ENCODE results near the gene EEF1AKMT3. TPM values are rescaled to one million over a fixed set of nuclear protein-coding genes. Genes with fewer than 3 reads are reported as not detected.

EEF1AKMT3 gene
- total RNA-seq, 1 experiment from 2014 or later = 5.0 TPM

DNA sequence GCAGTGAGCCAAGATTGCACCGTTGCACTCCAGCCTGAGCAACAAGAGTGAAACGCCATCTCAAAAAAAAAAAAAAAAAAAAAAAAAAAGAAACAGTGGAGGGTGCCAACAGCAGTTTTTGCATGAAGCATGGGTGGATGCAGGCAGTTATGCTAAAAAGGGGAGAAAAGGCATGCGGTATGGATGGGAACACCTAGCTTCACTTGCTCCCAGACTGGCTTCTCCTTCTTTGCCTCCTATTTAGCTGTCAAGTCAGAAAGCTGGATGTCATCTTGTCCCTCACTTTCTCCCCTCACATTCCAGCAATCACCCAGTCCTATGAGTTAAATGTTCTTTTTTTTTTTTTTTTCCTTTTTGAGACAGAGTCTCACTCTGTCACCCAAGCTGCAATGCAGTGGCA lies 2.6 kb downstream of the EEF1AKMT3 start:
- no peaks in the 10 kb centered on the region for H4K20me1 ChIP-seq (ENCODE audit: insufficient read depth)
- RAD21 ChIA-PET (ENCODE audit: low non-redundant PET in 1 of 2, low total read pairs in 2 of 2, uncharacterized antibody in 2 of 2, unreplicated experiment in 2 of 2) = no interaction called here
- H3K9ac ChIP-seq (ENCODE audit: low read length) = no peak overlapping the region
- peaks cover under 1 to 8% of the 10 kb centered on the region in 2 experiments; a peak in 2 of 4 replicates for H3K36me3 ChIP-seq (ENCODE audit: control insufficient read depth in 1 of 2, insufficient read depth in 2 of 2, low read length in 2 of 2)
- DNase-seq (ENCODE audit: low read depth, low spot score) (no peak), ATAC-seq (no peak)
- no peak overlapping the region for H3K4me2 ChIP-seq (ENCODE audit: low read length)
- no peak overlapping the region for H3K4me3 ChIP-seq (replicated peaks in 1 of 2; ENCODE audit: low read depth in 1 of 2, low read length in 2 of 2)
- peaks cover 5 to 17% of the 10 kb centered on the region in 2 experiments; a peak in 3 of 4 replicates for H3K4me1 ChIP-seq (ENCODE audit: control insufficient read depth in 1 of 2, insufficient read depth in 2 of 2, low read length in 2 of 2)
- TF ChIP-seq, protein P1, sequence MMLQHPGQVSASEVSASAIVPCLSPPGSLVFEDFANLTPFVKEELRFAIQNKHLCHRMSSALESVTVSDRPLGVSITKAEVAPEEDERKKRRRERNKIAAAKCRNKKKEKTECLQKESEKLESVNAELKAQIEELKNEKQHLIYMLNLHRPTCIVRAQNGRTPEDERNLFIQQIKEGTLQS (IDR thresholded peaks at IDR 0.05) = no peak
- no peak for TF ChIP-seq CBX3 (IDR thresholded peaks at IDR 0.05; ENCODE audit: low read depth)
- no peak for TF ChIP-seq ELF1 (IDR thresholded peaks at IDR 0.05; ENCODE audit: borderline replicate concordance, low read depth)
- TF ChIP-seq MAX (IDR thresholded peaks at IDR 0.05) = no peak
- TF ChIP-seq CEBPB (IDR thresholded peaks at IDR 0.05; ENCODE audit: low read depth) = no peak
- no peak for TF ChIP-seq EGR1 (IDR thresholded peaks at IDR 0.05; ENCODE audit: low read depth)
- TF ChIP-seq CTCF (IDR thresholded peaks at IDR 0.05 in 2 of 3, conservative IDR thresholded peaks at IDR 0.05 in 1 of 3; ENCODE audit: borderline replicate concordance in 1 of 3, insufficient read depth in 1 of 3, low read depth in 2 of 3, low read length in 2 of 3) = no peak
- no peak for TF ChIP-seq YY1 (IDR thresholded peaks at IDR 0.05; ENCODE audit: extremely low read depth, insufficient replicate concordance, low read depth, low read length)
- TF ChIP-seq EZH2phosphoT487 (IDR thresholded peaks at IDR 0.05; ENCODE audit: borderline replicate concordance) = no peak
- no peak for TF ChIP-seq POLR2A (IDR thresholded peaks at IDR 0.05; ENCODE audit: borderline replicate concordance, extremely low read depth, insufficient read depth, insufficient read length)
- TF ChIP-seq SRF (IDR thresholded peaks at IDR 0.05; ENCODE audit: low read depth) = no peak
- TF ChIP-seq, protein P2, sequence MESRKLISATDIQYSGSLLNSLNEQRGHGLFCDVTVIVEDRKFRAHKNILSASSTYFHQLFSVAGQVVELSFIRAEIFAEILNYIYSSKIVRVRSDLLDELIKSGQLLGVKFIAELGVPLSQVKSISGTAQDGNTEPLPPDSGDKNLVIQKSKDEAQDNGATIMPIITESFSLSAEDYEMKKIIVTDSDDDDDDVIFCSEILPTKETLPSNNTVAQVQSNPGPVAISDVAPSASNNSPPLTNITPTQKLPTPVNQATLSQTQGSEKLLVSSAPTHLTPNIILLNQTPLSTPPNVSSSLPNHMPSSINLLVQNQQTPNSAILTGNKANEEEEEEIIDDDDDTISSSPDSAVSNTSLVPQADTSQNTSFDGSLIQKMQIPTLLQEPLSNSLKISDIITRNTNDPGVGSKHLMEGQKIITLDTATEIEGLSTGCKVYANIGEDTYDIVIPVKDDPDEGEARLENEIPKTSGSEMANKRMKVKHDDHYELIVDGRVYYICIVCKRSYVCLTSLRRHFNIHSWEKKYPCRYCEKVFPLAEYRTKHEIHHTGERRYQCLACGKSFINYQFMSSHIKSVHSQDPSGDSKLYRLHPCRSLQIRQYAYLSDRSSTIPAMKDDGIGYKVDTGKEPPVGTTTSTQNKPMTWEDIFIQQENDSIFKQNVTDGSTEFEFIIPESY (IDR thresholded peaks at IDR 0.05; ENCODE audit: extremely low read depth, insufficient replicate concordance, low read length) = no peak
- no peak for TF ChIP-seq REST (IDR thresholded peaks at IDR 0.05; ENCODE audit: low read depth)
- no peak for TF ChIP-seq ZFX (IDR thresholded peaks at IDR 0.05)
- TF ChIP-seq EZH2 (IDR thresholded peaks at IDR 0.05) = no peak
- TF ChIP-seq ZNF274 (IDR thresholded peaks at IDR 0.05; ENCODE audit: low read depth, low read length) = no peak
- TF ChIP-seq SIN3A (IDR thresholded peaks at IDR 0.05; ENCODE audit: low read depth) = no peak
- CTCF ChIA-PET = interaction anchor here (0.7 to 1.2 kb wide), 2 partner anchors 28 to 116 kb away, joined by 3 to 4 read pairs; no protein-coding TSS in a partner anchor
- no TSS peak for BruUV-seq (replicated peaks)
- H3K79me2 ChIP-seq (ENCODE audit: insufficient read depth, low read length) = peaks cover 25% of the 10 kb centered on the region
- no peaks in the 10 kb centered on the region for H3K9me2 ChIP-seq (ENCODE audit: insufficient read depth)
- no peaks in the 10 kb centered on the region for H3K27me3 ChIP-seq (ENCODE audit: insufficient read depth, low read length)
- POLR2A ChIA-PET = no interaction called here
- H3K9me3 ChIP-seq (ENCODE audit: control insufficient read depth in 1 of 2, insufficient read depth in 1 of 2, low read depth in 1 of 2, low read length in 2 of 2) = no peaks in the 10 kb centered on the region
- intact Hi-C loops (cut with micrococcal nuclease) = no loop called here
- no peak overlapping the region for H3K27ac ChIP-seq (ENCODE audit: low read depth, low read length)
- H2AFZ ChIP-seq (ENCODE audit: low read depth, low read length, poor library complexity, severe bottlenecking) = no peak overlapping the region

Measured in HCT116 (cell line).